Stimulated activated CD8-positive, alpha-beta memory T cell treated with anti-CD3 and anti-CD28 coated beads, Interleukin-15, amount 100 ng/mL, for 1 hour (primary cell): Measurements from ENCODE around the gene TCP1.
A peak's percentile ranks its signal among the peaks of the same experiment; 100 is the strongest.
"Not testable (repeated sequence)": the region's sequence is repeated elsewhere in the genome, so short reads cannot be mapped to it uniquely, and the experiment has no call there.

ENCODE experiments used
- DNase-seq: peaks from one replicate; pipeline ENCODE4 v3.0.0-alpha.2; 2020; ENCODE audit warnings: low read depth

The TCP1 gene

DNA sequence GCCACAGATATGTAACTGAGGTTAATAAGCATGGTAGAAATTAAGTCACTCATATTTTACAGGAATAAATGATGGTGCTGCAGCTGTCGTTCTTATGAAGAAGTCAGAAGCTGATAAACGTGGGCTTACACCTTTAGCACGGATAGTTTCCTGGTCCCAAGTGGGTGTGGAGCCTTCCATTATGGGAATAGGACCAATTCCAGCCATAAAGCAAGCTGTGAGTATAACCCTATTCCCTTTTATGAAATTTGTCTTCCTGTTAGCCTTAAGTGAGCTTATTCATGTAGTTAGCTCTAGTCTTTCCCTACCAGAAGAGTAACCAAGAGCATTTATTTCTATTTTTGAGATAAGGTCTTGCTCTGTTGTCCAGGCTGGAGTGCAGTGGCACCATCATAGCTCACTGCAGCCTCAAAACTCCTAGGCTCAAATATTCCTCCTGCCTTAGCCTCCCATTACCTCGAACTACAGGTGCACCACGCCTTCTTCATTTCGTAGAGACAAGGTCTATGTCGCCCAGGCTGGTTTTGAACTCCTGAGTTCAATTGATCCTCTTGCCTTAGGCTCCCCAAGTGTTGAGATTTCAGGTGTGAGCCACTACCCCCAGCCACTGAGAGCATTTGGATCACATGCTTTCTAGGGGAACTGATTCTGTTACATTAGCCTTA, 12.0 kb downstream of the TCP1 start:
- DNase-seq = no peak

DNA sequence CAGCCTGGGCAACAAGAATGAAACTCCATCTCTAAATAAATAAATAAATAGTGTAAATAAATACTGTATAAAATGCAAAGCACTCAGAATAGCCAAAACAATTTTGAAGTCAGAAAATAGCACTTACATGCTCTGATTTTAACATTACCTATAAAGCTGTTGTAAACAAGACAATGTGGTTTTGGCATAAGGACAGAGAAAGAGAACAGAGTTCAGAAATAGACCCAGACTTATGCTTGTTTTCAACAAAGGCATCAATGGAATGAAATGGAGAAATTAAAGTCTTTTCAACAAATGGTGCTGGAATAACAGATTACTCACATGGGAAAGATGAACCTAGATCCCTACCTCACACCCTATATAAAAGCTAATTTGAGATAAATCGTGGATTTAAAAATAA, 17.2 kb downstream of the TCP1 start:
- DNase-seq = no peak

DNA sequence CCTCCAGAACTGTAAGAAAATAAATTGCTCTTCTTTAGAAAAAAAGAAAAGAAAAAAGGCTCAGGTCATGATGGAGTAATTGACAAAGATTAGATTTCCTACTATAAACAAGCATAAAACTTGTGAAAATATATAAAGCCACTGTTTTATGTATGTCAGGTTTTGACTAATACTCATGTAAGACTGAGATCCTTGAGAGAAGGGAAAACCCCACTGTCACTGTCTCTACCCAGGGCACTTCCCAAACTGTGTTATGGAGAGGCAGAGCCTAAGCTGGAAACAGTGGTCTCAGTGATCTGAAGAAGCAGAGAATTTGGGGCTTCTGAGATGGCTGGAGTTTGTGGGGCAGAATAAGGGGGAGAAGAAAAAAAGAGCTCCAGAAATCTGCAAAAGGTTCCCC, 19.9 kb downstream of the TCP1 start:
- no peak for DNase-seq

DNA sequence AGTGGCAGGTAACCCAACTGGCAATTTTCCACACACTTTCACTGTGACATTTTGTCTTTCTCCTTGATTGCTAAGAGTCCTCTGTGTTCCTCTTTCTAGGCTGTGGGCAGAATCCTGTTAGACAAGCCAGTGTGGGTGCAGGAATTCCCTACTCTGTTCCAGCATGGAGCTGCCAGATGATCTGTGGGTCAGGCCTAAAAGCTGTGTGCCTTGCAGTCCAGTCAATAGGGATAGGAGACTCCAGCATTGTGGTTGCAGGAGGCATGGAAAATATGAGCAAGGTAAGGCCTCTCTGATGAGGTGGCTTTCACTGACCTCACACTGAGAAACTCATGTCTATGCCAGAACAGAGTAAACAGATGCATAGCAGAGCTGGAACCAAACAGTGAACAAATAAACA, 22.5 kb downstream of the TCP1 start:
- DNase-seq = no peak

DNA sequence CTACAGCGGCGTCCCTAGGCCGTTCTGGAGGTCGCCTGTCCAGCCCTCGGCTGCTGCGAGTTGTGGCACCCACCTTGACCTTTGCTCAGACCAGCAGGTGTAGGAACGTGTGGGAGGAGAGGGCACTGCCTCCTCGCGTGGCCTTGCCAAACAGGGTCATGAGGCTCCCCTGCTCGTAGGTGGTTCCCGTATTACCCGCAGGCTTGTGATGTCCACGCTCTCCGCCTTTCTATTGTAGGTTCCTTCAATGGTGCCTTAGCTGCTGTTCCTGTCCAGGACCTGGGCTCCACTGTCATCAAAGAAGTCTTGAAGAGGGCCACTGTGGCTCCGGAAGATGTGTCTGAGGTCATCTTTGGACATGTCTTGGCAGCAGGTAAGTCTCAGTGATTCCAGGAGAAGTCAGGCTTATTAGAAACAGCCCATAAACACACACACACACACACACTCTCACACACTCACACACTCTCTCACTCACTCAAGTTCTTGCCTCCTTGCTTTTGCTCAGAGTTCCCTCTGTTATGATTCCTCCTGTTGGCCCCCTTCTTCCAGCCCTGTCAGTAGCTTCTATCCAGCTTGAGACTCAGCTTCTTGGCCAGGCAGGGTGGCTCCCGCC, 26.6 kb downstream of the TCP1 start:
- DNase-seq = no peak

DNA sequence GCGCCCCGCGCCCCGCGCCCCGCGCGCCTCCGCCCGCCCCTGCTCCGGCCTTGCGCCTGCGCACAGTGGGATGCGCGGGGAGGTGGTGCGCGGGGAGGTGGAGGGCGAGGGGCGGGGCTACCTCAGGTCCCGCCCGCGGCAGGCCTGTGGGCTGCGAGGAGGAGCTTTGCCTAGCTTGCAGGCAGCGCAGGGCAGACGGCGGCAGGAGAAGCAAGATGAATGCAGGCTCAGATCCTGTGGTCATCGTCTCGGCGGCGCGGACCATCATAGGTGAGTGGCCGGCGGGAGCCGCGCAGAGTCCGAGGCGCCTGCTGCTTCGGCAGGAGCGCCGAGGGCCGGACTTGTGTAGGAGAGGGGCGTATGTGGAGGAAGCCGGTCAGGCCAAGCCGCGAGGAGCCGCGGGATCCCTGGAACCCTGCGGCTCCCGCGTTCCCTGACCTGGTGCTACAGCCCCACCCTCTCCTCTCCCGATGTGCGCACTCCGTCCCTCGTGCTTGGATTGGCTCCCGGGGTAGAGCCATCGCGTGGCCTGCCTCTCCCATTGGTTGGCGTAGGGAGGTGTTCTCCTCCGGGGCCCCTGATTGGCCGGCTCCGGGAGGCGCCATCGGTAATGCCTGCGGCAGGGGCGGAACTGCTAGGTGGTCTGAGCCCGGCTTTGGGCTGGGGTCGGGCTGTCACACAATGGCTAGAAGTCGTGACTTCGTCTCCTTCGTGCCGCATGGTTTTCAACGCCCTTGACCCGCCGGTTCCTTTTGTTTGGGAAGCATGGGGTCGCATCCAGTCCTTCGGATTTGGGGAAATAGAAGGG, 27.3 kb downstream of the TCP1 start, which contains the start of gene ACAT2:
ACAT2 (plus strand) TSS at position 173 of the 808 bp plus-strand sequence; CDS start at position 216, 43 bp downstream.
- peak; percentile 80 for DNase-seq

DNA sequence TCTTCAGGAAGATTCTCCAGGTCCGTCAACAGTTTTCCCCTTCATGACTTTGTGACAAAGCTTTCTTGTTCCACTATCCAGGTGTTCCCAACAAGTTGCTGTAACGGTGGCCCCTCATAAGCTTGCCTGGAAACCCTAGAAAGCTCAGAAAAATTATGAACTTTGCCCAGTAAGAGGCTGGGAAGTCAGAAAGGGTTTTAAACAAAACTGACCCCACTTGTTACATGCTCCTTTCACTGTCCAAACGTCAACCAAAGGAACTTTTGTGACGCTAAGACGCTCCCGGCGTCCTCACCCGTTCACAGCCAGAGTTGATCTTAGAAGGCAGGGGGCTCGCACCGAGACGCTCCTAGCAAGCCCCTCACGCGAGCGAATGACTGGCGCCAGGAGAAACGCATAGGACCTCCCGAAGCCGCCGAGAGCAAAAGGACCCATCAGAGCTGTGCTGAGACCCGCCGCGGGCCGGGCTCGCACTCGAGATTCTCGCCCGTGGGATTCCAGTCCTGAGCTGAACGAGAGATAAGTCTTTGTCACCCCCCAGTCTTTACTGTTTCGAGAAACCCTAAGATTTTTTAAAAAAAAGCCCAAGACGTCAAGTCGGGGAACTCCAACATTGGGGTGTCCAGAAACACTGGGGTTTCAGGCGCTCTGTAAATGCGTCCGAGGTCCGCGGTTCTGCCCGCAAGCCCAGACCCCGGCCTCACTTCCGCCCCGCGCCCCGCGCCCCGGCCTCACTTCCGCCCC, 28.1 kb downstream of the TCP1 start:
- DNase-seq = no peak

DNA sequence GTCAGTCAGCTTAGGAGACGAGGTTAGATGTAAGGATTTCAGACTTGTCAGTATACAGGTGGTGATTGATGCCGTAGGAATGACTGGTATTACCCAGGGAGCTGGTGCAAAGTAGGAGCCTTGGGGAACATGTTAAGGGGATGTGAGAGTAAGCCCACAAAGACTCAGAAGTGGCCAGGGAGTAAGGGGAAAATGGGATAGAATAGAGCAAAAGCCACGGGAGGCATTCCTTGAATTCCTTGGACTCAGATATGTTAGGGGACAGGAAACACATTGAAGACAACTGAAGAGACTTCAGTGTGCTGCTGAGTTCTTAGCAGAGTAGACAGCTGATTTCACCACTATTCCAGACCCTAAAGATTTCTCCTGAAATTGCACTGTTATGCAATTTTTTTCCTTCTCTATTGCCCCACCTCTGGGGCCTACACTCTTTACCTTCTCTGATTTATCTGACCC, 28.8 kb downstream of the TCP1 start:
- DNase-seq = no peak

DNA sequence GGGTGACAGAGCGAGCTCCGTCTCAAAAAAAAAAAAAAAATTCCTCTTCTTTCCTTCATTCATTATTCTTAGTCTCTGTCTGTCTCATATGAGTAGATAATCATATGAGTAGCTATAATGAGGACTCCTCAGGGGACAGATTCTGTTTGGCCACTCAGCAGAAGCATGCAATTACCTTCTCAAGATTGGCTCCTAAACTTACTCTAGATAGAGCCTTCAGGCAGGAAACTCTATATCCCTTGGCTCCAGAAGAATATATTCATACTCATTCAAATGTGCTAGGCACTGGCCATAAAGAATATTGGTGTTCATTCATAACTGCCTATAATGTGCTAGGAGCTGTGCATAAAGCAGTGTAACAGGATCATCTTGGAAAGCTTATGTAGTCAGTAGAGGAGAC, 29.8 kb downstream of the TCP1 start:
- DNase-seq = no peak

DNA sequence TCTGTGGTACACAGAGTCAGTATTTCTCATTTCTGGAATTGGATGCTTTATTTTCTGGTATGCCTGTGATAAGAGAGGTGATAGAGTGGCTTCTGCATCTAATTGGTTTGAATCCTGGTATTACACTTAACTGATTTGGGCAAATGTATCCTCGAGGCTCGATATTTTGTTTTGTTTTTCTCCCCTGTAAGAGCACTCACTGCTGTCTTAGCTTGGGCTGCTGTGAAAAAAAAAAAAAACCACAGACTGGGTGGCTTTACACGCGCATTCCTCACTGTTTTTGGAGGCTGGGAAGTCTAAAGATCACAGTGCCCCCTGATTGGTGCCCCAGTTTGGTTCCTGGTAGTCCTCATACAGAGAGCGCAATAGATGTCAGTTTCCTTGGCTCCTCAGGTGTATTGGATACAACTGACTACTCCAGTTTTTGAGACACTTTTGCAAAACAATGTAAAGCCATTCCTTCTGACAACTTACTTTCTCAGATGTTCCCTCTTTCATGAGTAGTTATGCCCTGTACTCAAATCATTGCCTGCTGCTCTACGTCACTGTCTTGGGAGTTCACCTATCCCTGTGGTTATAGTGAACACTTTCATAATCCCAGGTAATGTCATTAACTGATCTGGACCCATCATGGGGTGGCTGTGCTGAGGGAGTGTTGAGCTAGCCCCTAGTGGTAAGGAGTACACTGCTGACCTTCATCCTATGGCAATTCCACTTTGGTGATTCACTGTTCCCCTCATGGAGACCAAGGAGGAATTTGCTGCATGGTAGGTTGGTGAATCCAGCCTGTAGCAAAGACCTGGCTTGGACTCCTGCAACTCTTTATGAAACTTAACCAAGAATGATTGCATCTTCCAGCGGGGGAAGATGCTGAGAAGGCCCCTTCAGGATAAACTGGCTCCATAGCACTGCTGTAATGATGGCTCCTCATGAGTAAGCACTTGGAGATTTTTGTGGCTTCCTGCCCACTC, 31.1 kb downstream of the TCP1 start:
- DNase-seq = no peak

DNA sequence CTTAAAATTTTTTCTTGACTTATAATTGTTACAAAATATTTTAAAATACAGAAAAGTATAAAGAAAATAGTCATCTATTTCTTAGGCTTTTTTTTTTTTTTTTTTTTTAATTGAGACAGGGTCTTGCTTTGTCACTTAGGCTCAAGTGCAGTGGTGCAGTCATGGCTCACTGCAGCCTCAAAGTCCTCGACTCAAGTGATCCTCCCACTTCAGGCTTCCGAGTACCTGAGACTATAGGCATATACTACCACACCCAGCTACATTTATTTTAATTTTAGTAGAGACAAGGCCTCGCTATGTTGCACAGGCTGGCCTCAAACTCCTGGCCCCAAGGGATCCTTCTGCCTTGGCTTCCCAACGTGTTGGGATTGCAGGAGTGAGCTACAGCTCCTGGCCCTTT, 32.9 kb downstream of the TCP1 start:
- DNase-seq = no peak

DNA sequence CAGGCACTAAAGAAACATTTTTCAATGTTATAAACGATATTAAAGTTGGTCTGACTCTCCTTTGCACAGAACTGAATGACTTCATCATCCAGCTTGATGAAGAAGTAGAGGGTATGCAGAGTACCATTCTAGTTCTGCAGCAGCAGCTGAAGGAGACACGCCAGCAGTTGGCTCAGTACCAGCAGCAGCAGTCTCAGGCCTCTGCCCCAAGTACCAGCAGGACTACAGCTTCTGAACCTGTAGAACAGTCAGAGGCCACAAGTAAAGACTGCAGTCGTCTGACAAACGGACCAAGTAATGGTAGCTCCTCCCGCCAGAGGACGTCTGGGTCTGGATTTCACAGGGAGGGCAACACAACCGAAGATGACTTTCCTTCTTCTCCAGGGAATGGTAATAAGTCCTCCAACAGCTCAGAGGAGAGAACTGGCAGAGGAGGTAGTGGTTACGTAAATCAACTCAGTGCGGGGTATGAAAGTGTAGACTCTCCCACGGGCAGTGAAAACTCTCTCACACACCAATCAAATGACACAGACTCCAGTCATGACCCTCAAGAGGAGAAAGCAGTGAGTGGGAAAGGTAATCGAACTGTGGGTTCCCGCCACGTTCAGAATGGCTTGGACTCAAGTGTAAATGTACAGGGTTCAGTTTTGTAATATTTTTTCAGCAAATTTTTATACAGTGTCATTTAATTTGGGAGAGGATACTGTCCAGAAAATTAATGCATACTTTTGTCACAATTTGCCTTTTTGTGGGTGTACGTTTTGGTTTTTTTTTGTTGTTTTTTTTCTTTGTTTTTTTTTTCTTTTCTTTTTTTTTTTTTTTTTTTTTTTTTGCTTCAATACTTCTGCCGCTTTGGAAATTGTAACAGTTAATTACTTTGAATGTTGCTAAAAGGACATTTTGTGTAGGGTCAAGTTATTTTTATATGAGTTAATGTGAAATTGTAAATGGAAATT, 34.2 kb downstream of the TCP1 start:
- DNase-seq = no peak

DNA sequence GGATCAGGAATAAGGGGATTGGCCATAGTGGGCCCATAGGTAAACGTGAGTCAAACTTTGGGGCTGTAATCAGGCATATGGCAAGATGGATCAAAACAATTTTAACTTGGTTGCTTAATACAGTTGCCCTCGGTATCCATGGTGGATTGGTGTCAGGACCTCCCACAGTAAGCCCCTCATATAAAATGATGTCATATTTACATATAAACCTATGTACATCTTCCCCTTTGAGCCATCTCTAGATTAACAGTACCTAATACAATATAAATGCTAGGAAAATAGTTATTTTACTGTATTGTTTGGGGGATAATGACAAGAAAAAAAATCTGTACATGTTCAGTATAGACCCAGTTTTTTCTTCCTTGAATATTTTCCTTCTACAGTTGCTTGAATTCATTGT, 35.0 kb downstream of the TCP1 start:
- no peak for DNase-seq

DNA sequence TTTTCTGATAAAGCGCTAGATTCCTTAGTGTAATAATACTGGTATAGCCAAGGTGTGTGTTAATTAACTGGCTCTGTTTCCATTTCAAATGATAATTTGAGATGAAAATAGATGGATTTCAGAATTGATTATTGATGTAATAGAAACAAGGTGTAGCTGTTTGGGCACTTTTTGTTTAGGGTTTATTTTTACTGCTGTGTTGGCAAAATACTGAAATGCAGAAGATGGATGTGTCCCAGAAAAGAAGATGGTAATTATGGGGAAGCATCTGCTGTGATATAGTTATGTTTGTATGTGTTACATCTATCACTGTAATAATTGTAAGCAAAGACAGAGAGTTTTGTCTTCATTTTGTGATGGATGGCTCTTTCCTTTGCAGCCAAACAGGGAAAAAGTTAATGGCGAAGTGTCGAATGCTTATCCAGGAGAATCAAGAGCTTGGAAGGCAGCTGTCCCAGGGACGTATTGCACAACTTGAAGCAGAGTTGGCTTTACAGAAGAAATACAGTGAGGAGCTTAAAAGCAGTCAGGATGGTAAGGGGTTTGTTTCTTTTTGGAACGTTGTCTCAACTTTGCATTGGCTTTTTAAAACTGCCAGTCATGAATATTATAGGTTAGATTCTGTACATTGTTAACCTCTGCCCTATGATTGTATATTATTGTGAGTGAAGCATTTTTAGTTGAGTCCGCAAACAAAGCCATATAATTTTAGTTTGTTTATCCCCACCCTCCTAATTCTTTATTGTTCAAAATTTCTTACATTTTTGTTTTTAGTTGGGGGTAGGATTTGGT, 36.1 kb downstream of the TCP1 start:
- DNase-seq = no peak

DNA sequence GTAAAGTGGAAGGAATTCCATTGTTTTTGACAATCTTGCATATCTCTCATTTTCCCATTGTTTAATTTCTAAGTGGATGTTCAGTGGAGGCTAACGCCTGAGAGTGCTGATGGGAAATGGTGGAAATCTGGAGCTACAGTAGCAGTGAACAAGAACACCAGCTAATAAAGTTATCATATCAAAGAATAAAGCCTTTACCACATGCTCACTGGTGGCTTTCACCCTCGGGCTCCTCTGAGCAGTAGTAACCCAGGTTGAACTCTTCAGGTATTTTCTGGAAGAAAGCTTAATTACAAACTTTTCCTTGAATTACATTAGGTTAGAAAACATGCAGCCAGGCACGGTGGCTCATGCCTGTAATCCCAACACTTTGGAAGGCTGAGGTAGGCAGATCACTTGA, 38.0 kb downstream of the TCP1 start:
- no peak for DNase-seq

DNA sequence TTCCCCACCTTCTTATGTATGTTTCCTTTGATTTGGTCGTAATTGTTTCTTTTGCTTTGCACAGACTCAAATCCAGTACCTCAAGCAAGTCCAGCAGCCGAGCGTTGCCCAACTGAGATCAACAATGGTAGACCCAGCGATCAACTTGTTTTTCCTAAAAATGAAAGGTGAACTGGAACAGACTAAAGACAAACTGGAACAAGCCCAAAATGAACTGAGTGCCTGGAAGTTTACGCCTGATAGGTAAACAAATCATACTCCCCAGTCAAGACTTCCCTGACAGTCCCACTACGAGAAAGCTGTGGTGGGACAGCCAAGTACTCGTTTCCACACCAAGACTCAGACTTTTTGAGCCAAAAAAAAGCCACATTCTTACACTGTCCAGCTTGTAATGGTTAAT, 41.3 kb downstream of the TCP1 start:
- DNase-seq = not testable (repeated sequence)

DNA sequence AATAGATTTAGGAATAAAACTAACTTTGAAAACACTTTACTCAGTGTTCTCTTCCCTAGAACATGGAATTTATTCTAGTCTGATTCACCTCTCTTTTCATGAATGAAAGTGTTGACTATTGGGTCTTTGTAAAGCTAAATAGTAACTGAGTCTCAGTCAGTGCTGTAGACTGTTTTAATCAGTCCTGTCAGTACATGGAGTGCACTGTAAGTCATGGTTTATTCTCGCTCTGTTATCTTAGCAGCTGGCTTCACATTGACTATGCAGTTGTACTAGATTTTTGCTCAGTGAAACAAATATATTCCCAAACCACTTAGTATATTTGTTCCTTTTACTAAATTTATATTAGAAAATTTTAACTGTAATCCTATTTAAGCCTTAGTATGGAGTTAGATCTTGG, 42.6 kb downstream of the TCP1 start:
- no peak for DNase-seq

DNA sequence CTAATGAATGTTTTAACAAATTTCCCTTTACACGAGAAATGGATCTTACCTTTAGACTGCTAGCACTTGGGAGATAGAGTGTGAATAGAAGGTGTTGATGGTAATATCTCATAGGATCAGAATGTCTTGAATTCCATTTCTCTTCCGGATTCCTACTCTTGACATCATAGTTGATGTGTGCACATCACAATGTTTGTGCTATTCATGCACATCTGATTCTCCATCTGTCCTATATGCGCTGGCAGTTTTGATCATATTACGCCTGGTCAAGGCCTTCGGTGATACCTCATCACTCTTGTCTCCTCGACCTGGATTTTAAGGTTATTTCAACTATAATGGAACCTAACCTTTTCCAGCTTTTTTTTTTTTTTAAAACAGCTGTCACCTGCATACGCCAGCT, 44.3 kb downstream of the TCP1 start:
- no peak for DNase-seq

DNA sequence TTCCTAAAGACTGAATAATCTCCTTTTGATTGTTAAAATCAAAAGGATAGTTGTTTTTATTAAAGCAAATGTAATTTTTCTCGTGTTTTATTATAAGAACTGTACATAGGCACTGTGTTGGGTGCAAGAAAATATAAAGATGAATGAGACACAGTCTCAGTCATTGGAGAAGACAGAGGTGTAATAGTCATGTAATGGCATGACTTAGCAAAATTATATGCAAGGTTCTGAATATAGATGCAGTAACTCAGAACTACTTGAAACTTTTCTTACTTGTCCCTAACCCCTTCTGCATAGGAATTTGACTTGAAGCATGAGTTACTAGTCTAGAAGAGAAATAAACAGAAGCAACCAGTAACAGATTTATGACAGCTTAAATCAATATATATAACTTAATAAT, 47.2 kb downstream of the TCP1 start:
- no peak for DNase-seq
